ENCODE data around the gene RNU6-7.

- TF ChIP-seq CTCF (IDR thresholded peaks at IDR 0.05) (no peak), POLR2A (IDR thresholded peaks at IDR 0.05) (no peak)
Measured at GRCh38 chr14:32167907-32168306, 33.9 kb upstream of the RNU6-7 start.

Measured in heart left ventricle (tissue), 13 donors.